ENCODE results near the gene MAGI2. TPM values are rescaled to one million over a fixed set of nuclear protein-coding genes. Genes with fewer than 3 reads are reported as not detected.

Gene MAGI2
- total RNA-seq, 1 experiment from 2014 or later = 14.3 TPM

DNA sequence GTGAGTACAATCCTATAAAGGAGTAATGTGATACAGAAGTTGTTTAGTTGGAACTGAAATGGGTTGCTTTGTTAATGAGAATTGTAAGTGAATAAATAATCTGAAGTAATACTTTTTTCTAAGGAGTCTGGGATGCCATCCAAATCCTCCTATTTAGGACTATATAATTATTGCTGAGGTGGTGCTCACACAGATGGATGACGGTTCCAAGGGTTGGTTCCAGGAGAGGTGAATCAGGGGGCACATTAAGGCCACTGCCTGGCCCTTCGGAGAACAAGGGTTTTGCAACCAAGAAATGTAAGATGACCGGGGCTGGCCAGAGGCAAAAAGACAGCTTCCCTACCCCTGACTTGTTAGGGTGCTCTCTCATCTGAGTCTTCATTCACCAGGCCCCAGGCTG lies 1302.2 kb downstream of the MAGI2 start:
- Mint-ChIP-seq H3K36me3 (ENCODE audit: insufficient read depth in 1 of 3, low read depth in 3 of 3) (peaks cover 0 to 4% (median 0%) of the 10 kb centered on the region in 3 experiments; a peak in 1 of 7 replicates), H3K27me3 (ENCODE audit: low read depth) (no peaks in the 10 kb centered on the region), H3K27ac (peak overlapping the region in 1 of 3 experiments; percentile 31; a peak in 1 of 7 replicates), H3K4me1 (peaks cover 8 to 10% of the 10 kb centered on the region in 2 experiments), H3K4me3 (no peak overlapping the region), H3K9me3 (no peaks in the 10 kb centered on the region)
- no peak overlapping the region for H2AK5ac ChIP-seq (ENCODE audit: insufficient read length, low read length)
- no peaks in the 10 kb centered on the region for H3K9me3 ChIP-seq (ENCODE audit: control insufficient read depth, low read depth, low read length)
- no peak overlapping the region for H4K5ac ChIP-seq (ENCODE audit: insufficient read length, low read depth, low read length)
- no peaks in the 10 kb centered on the region for H3K23me2 ChIP-seq (ENCODE audit: insufficient read length, low read depth, low read length, poor library complexity, severe bottlenecking)
- H3K79me2 ChIP-seq (ENCODE audit: insufficient read depth, low read length) = no peaks in the 10 kb centered on the region
- no peaks in the 10 kb centered on the region for H3K27me3 ChIP-seq (ENCODE audit: insufficient read depth, low read length)
- no peak for DNase-seq
- no peak overlapping the region for H2BK120ac ChIP-seq (ENCODE audit: low read depth, low read length, poor library complexity, severe bottlenecking)
- no peak overlapping the region for H3K27ac ChIP-seq (ENCODE audit: insufficient read length, low read depth, low read length)
- TF ChIP-seq, protein P1, sequence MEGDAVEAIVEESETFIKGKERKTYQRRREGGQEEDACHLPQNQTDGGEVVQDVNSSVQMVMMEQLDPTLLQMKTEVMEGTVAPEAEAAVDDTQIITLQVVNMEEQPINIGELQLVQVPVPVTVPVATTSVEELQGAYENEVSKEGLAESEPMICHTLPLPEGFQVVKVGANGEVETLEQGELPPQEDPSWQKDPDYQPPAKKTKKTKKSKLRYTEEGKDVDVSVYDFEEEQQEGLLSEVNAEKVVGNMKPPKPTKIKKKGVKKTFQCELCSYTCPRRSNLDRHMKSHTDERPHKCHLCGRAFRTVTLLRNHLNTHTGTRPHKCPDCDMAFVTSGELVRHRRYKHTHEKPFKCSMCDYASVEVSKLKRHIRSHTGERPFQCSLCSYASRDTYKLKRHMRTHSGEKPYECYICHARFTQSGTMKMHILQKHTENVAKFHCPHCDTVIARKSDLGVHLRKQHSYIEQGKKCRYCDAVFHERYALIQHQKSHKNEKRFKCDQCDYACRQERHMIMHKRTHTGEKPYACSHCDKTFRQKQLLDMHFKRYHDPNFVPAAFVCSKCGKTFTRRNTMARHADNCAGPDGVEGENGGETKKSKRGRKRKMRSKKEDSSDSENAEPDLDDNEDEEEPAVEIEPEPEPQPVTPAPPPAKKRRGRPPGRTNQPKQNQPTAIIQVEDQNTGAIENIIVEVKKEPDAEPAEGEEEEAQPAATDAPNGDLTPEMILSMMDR (conservative IDR thresholded peaks at IDR 0.05) = no peak
- no peak overlapping the region for H3K4ac ChIP-seq (ENCODE audit: low read depth, low read length)
- H3K23ac ChIP-seq (ENCODE audit: insufficient read length, low read depth, low read length) = no peak overlapping the region
- H2BK12ac ChIP-seq (ENCODE audit: insufficient read length, low read depth, low read length) = no peak overlapping the region
- no peaks in the 10 kb centered on the region for H3K79me1 ChIP-seq (ENCODE audit: insufficient read depth, low read depth, low read length, poor library complexity, severe bottlenecking)
- H2AFZ ChIP-seq (ENCODE audit: low read length) = no peak overlapping the region
- no peak overlapping the region for H3K14ac ChIP-seq (ENCODE audit: insufficient read depth, low read length)
- no peaks in the 10 kb centered on the region; the same call in 1 of the 2 replicates for H3K4me1 ChIP-seq (ENCODE audit: insufficient read depth, low read length)
- no peak overlapping the region for H4K91ac ChIP-seq (ENCODE audit: insufficient read length, low read depth, low read length)
- no peaks in the 10 kb centered on the region for H4K20me1 ChIP-seq (ENCODE audit: control insufficient read depth, insufficient read depth, insufficient read length)
- H2BK15ac ChIP-seq (ENCODE audit: low read depth, low read length) = no peak overlapping the region
- no CpG with 5 or more reads among the region's 3 CpGs for WGBS (ENCODE audit: extremely low coverage, insufficient read length, low lambda C conversion rate)
- no peak overlapping the region for H3K9ac ChIP-seq (ENCODE audit: extremely low read depth, insufficient read length, low read length)
- no peak overlapping the region for H4K8ac ChIP-seq (replicated peaks; ENCODE audit: insufficient read length, low read depth, low read length)
- H3K4me2 ChIP-seq (ENCODE audit: insufficient read depth, insufficient read length, low read length) = no peak overlapping the region
- no peak overlapping the region for H3K56ac ChIP-seq (ENCODE audit: insufficient read length, low read depth, low read length)
- no peak overlapping the region for H3K18ac ChIP-seq (ENCODE audit: insufficient read length, low read depth, low read length)
- no peak overlapping the region for H2BK20ac ChIP-seq (ENCODE audit: low read depth, low read length, poor library complexity, severe bottlenecking)
- H3T11ph ChIP-seq (ENCODE audit: low read length) = no peak overlapping the region
- no peak overlapping the region for H2BK5ac ChIP-seq (ENCODE audit: insufficient read length, low read length)
